H7 (cell line): ENCODE measurements around the gene RHO. TPM values are rescaled to one million over a fixed set of nuclear protein-coding genes. Genes with fewer than 3 reads are reported as not detected.

Source experiments
- DNase-seq: peaks from one replicate; pipeline ENCODE4 v3.0.0; 2012
- H3K27me3 ChIP-seq: 2 replicates; pipeline ENCODE4 v1.6.0; 2011; ENCODE audit warnings: mild to moderate bottlenecking, low read length; ENCODE audit not compliant: control insufficient read depth, insufficient read depth
- H3K36me3 ChIP-seq: replicated peaks from 2 replicates; pipeline ENCODE4 v1.5.1; 2011; ENCODE audit warnings: low read length; ENCODE audit not compliant: control insufficient read depth, insufficient read depth
- H3K4me3 ChIP-seq: 2 replicates; pipeline ENCODE4 v1.5.1; 2011; ENCODE audit warnings: low read depth, mild to moderate bottlenecking, control low read depth, low read length, moderate library complexity; ENCODE audit not compliant: insufficient read depth
- total RNA-seq: library from RNA; depleted of rRNA; stranded (reverse); fragments of >200 nt; shearing (Covaris generic); gene quantifications from 2 replicates; pipeline ENCODE4 v1.2.3, GENCODE V29; 2014

The RHO gene
- total RNA-seq, 1 experiment from 2014 or later: 0.17 TPM

- H3K36me3 ChIP-seq: no peaks in the 10 kb centered on the region; the same call in 1 of the 2 replicates
- peak; percentile 66 for DNase-seq
- no peak overlapping the region for H3K4me3 ChIP-seq
- no peaks in the 10 kb centered on the region for H3K27me3 ChIP-seq
Observed at GRCh38 chr3:129521611-129522010, 6.8 kb upstream of the RHO start.

GRCh38 chr3:129522953-129523352, 5.5 kb upstream of the RHO start:
- no peaks in the 10 kb centered on the region for H3K27me3 ChIP-seq
- no peak overlapping the region for H3K4me3 ChIP-seq
- H3K36me3 ChIP-seq: no peaks in the 10 kb centered on the region; the same call in 1 of the 2 replicates
- peak; percentile 39 for DNase-seq

GRCh38 chr3:129524081-129524480, 4.4 kb upstream of the RHO start:
- H3K27me3 ChIP-seq: no peaks in the 10 kb centered on the region
- H3K36me3 ChIP-seq: no peaks in the 10 kb centered on the region; the same call in 1 of the 2 replicates
- DNase-seq: no peak
- H3K4me3 ChIP-seq: no peak overlapping the region

- Histone ChIP-seq H3K4me3 (no peak overlapping the region), H3K27me3 (no peaks in the 10 kb centered on the region), H3K36me3 (no peaks in the 10 kb centered on the region)
- no peak for DNase-seq
Observed at GRCh38 chr3:129525341-129525968, 3.0 kb upstream of the RHO start.

GRCh38 chr3:129526121-129526900, 2.1 kb upstream of the RHO start:
- no peaks in the 10 kb centered on the region for H3K36me3 ChIP-seq
- H3K4me3 ChIP-seq: no peak overlapping the region
- peak; percentile 63 for DNase-seq
- no peaks in the 10 kb centered on the region for H3K27me3 ChIP-seq

GRCh38 chr3:129527262-129527661, 1.2 kb upstream of the RHO start:
- Histone ChIP-seq H3K27me3 (no peaks in the 10 kb centered on the region), H3K4me3 (no peak overlapping the region), H3K36me3 (no peaks in the 10 kb centered on the region)
- DNase-seq: peak; percentile 22

GRCh38 chr3:129529436-129530210, 1.2 kb downstream of the RHO start:
- no peak for DNase-seq
- H3K36me3 ChIP-seq: no peaks in the 10 kb centered on the region
- no peak overlapping the region for H3K4me3 ChIP-seq
- no peaks in the 10 kb centered on the region for H3K27me3 ChIP-seq

GRCh38 chr3:129530251-129530791, 1.9 kb downstream of the RHO start:
- Histone ChIP-seq H3K27me3 (no peaks in the 10 kb centered on the region), H3K36me3 (no peaks in the 10 kb centered on the region), H3K4me3 (no peak overlapping the region)
- DNase-seq: peak; percentile 91

GRCh38 chr3:129530821-129531220, 2.4 kb downstream of the RHO start:
- Histone ChIP-seq H3K4me3 (no peak overlapping the region), H3K27me3 (no peaks in the 10 kb centered on the region)
- no peak for DNase-seq

GRCh38 chr3:129531699-129532098, 3.3 kb downstream of the RHO start:
- Histone ChIP-seq H3K36me3 (no peaks in the 10 kb centered on the region), H3K27me3 (no peaks in the 10 kb centered on the region)
- DNase-seq: no peak

More at GRCh38 chr3:129530821-129531220, 2.4 kb downstream of the RHO start:
- H3K36me3 ChIP-seq: no peaks in the 10 kb centered on the region

GRCh38 chr3:129532261-129532660, 3.8 kb downstream of the RHO start:
- H3K4me3 ChIP-seq: no peak overlapping the region
- no peak for DNase-seq

More at GRCh38 chr3:129531699-129532098, 3.3 kb downstream of the RHO start:
- H3K4me3 ChIP-seq: no peak overlapping the region

GRCh38 chr3:129533406-129533805, 5.0 kb downstream of the RHO start:
- DNase-seq: no peak
- Histone ChIP-seq H3K36me3 (no peaks in the 10 kb centered on the region), H3K27me3 (no peaks in the 10 kb centered on the region), H3K4me3 (no peak overlapping the region)

More at GRCh38 chr3:129532261-129532660, 3.8 kb downstream of the RHO start:
- Histone ChIP-seq H3K36me3 (no peaks in the 10 kb centered on the region), H3K27me3 (no peaks in the 10 kb centered on the region)

- Histone ChIP-seq H3K27me3 (no peaks in the 10 kb centered on the region), H3K36me3 (no peaks in the 10 kb centered on the region), H3K4me3 (no peak overlapping the region)
- DNase-seq: peak; percentile 69
Observed at GRCh38 chr3:129534428-129535027, 6.1 kb downstream of the RHO start.

- no peaks in the 10 kb centered on the region for H3K27me3 ChIP-seq
- DNase-seq: no peak
- no peak overlapping the region for H3K4me3 ChIP-seq
- H3K36me3 ChIP-seq: no peaks in the 10 kb centered on the region
Observed at GRCh38 chr3:129535075-129535474, 6.6 kb downstream of the RHO start.
